Testis (tissue), 5 donors: ENCODE results near the gene RPL29. TPM values are rescaled to one million over a fixed set of nuclear protein-coding genes. Genes with fewer than 3 reads are reported as not detected.
"Not testable (repeated sequence)": the region's sequence is repeated elsewhere in the genome, so short reads cannot be mapped to it uniquely, and the experiment has no call there.

Source experiments
- DNase-seq: peaks from one replicate; pipeline ENCODE4 v3.0.0-alpha.2; 2019
- H3K27ac ChIP-seq, 2 donors: fragments of 200-600 bp; sonication (generic); one replicate each; pipeline ENCODE4 v1.5.1; 2019
- H3K27me3 ChIP-seq: fragments of 200-600 bp; sonication (generic); one replicate; pipeline ENCODE4 v1.5.1; 2019
- H3K36me3 ChIP-seq: fragments of 200-600 bp; sonication (generic); one replicate; pipeline ENCODE4 v1.5.1; 2017; ENCODE audit warnings: low read depth; ENCODE audit errors: missing control alignments
- H3K4me1 ChIP-seq: fragments of 200-600 bp; sonication (generic); one replicate; pipeline ENCODE4 v1.5.1; 2019
- H3K4me3 ChIP-seq, 2 donors: fragments of 200-600 bp; sonication (generic); one replicate each; pipeline ENCODE4 v1.5.1; 2017 to 2019
- H3K9me3 ChIP-seq: fragments of 200-600 bp; sonication (generic); one replicate; pipeline ENCODE4 v1.5.1; 2017
- CTCF ChIP-seq, 3 experiments: fragments of 450-650 bp in 2 of 3; fragments of 200-600 bp in 1 of 3; sonication (generic) in 1 of 3; IDR thresholded peaks; one replicate each; pipeline ENCODE4 v1.5.1; 2016 to 2019; ENCODE audit warnings: antibody characterized with exemption in 3 of 3, mild to moderate bottlenecking in 2 of 3, moderate library complexity in 1 of 3
- POLR2A ChIP-seq: fragments of 450-650 bp; IDR thresholded peaks from one replicate; pipeline ENCODE4 v1.6.1; 2017; ENCODE audit warnings: antibody characterized with exemption, mild to moderate bottlenecking, moderate library complexity
- WGBS, 2 donors: methylation state at CpG; one replicate each; pipeline ENCODE4 v1.1.5; 2018; 5-methylcytosine and 5-hydroxymethylcytosine counted together
- intact Hi-C: fragments of 100-400 bp; cut with DNase I; formaldehyde crosslinking; loops from one replicate; pipeline ENCODE4 v1.15.1; 2023; ENCODE audit warnings: low total_unique reads
- long read RNA-seq, 2 donors: transcript quantifications; one replicate each; lab custom pipeline, GENCODE V29; 2026
- polyA plus RNA-seq: library from polyadenylated mRNA; stranded (reverse); fragments of 350-450 nt; fragmentation: Illumina TruSeq; extraction: RNeasy Lipid Tissue Mini Kit (QIAGEN cat#74804); gene quantifications from one replicate; pipeline ENCODE4 v1.2.3, GENCODE V29; 2014; ENCODE audit warnings: low read depth, low replicate concordance; ENCODE audit not compliant: insufficient read depth
- total RNA-seq, 2 donors: library from RNA; depleted of rRNA; stranded (reverse); fragments of >200 nt; gene quantifications; one replicate each; pipeline ENCODE4 v1.2.3, GENCODE V29; 2016

The RPL29 gene
- 100 to 1,000 TPM; 491 to 999 TPM for total RNA-seq
- 965 TPM for polyA plus RNA-seq
- long read RNA-seq, donor 1, transcript RPL29-201 (4 exons, 723 nt), result major isoform, 684 of 832 reads
- long read RNA-seq, donor 1, transcript RPL29-206 (3 exons, 880 nt), result minor isoform, 7 of 832 reads
- long read RNA-seq, donor 1, partial matches to known transcripts, result 92 of 832 reads
- long read RNA-seq, donor 1, other reads (novel, unspliced or antisense), result 48 of 832 reads
- long read RNA-seq, donor 2, transcript RPL29-201 (4 exons, 723 nt), result major isoform, 277 of 361 reads
- long read RNA-seq, donor 2, partial matches to known transcripts, result 58 of 361 reads
- long read RNA-seq, donor 2, other reads (novel, unspliced or antisense), result 20 of 361 reads

- Histone ChIP-seq H3K27ac (peak within 1 kb of the TSS; percentile 76 to 92), H3K36me3 (no peaks in the 10 kb centered on the region), H3K4me3 (peak within 1 kb of the TSS; percentile 70 to 92), H3K4me1 (peaks cover 14% of the 10 kb centered on the region), H3K9me3 (no peaks in the 10 kb centered on the region), H3K27me3 (no peaks in the 10 kb centered on the region)
- peak; percentile 94 for DNase-seq
- intact Hi-C loops, result no loop called here
- 1% methylated on average over 25 to 40 of the region's 40 CpGs for WGBS, 2 donors
- no peak for TF ChIP-seq POLR2A
- peak in 2 of 3 experiments; percentile 15 to 28 for TF ChIP-seq CTCF (IDR thresholded peaks at IDR 0.05)
Measured at GRCh38 chr3:51995346-51996163, at the start of gene RPL29. Gene RPL29, minus strand, starts transcription at chr3:51995895. Its CDS starts 434 bp downstream, at chr3:51995461.

GRCh38 chr3:52044869-52045619 lies 49.3 kb upstream of the RPL29 start:
- intact Hi-C loops, result no loop called here
- H3K27ac ChIP-seq, result no peak overlapping the region
- H3K4me3 ChIP-seq, result no peak overlapping the region
- H3K4me1 ChIP-seq, result peaks cover 15% of the 10 kb centered on the region
- no peaks in the 10 kb centered on the region for H3K27me3 ChIP-seq
- no peaks in the 10 kb centered on the region for H3K9me3 ChIP-seq
- H3K36me3 ChIP-seq, result no peaks in the 10 kb centered on the region
- DNase-seq, result no peak
- 94 to 97% methylated on average over 8 to 18 of the region's 18 CpGs for WGBS, 2 donors
- TF ChIP-seq CTCF (IDR thresholded peaks at IDR 0.05) (no peak), POLR2A (no peak)

GRCh38 chr3:52043750-52044149 lies 48.1 kb upstream of the RPL29 start:
- Histone ChIP-seq H3K27me3 (no peaks in the 10 kb centered on the region), H3K36me3 (no peaks in the 10 kb centered on the region), H3K9me3 (no peaks in the 10 kb centered on the region), H3K27ac (no peak overlapping the region), H3K4me3 (no peak overlapping the region), H3K4me1 (peaks cover 15% of the 10 kb centered on the region)
- no peak for DNase-seq
- TF ChIP-seq CTCF (IDR thresholded peaks at IDR 0.05) (no peak), POLR2A (no peak)
- intact Hi-C loops, result no loop called here
- WGBS, 2 donors, result 60 to 86% methylated on average over 1 to 6 of the region's 6 CpGs

- H3K4me3 ChIP-seq, H3K27me3 ChIP-seq, DNase-seq, intact Hi-C loops, H3K36me3 ChIP-seq, H3K9me3 ChIP-seq, H3K27ac ChIP-seq: not testable (repeated sequence)
- 97 to 100% methylated on average over 1 of the region's 1 CpG for WGBS, 2 donors
- peaks cover 15% of the 10 kb centered on the region for H3K4me1 ChIP-seq
Measured at GRCh38 chr3:52043039-52043438, 47.3 kb upstream of the RPL29 start.
